ENCODE results near the gene GLOD5. TPM values are rescaled to one million over a fixed set of nuclear protein-coding genes. Genes with fewer than 3 reads are reported as not detected.
A peak's percentile ranks its signal among the peaks of the same experiment; 100 is the strongest.

GLOD5 gene
- total and polyA plus RNA-seq, 9 of the 15 experiments (the other 6 are each of a cell fraction or from before 2014, with no cell fraction given) = 0.27 to 4.4 (median 2.2) TPM

DNA sequence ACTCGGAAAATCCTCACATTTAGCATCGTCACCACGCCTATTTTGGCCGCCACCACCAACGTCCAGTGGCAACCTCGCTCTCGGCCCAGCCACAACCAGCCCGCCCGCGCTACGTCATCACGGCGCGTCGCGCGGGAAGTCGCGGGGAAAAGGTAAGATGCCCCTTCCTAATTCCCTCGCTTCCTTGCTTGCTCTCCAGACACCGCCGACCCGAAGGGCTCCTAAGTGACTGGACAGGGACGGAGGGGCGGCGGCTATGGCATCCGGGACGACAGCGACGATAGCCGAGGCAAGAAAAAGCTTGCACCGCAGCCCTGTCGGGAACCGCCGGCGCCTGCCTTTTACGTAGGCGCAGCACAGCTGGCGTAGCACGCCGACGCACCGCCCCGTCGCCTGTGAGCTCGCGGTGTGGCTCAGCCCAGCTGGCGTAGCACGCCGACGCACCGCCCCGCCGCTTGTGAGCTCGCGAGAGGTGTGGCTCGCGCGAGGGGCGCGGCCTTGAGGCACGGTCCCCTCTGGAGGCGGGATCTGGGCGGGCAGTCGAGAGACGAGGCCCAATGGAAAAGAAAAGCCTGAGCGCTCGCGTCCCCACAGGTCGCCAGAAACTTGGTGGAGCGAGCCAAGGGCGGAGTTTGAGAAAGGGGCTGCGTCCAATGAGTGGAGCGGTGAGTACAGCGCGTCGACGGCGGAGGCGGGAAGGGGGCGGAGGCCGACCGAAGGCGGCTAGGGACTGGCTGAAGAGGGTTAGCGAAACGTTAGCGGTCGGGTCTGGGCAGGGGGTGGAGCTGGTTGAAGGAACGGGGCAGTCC lies 39.9 kb downstream of the GLOD5 start, which contains the start of gene HDAC6 (continued):
- TF ChIP-seq, protein P1, sequence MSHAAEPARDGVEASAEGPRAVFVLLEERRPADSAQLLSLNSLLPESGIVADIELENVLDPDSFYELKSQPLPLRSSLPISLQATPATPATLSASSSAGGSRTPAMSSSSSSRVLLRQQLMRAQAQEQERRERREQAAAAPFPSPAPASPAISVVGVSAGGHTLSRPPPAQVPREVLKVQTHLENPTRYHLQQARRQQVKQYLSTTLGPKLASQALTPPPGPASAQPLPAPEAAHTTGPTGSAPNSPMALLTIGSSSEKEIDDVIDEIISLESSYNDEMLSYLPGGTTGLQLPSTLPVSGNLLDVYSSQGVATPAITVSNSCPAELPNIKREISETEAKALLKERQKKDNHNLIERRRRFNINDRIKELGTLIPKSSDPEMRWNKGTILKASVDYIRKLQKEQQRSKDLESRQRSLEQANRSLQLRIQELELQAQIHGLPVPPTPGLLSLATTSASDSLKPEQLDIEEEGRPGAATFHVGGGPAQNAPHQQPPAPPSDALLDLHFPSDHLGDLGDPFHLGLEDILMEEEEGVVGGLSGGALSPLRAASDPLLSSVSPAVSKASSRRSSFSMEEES (CRISPR knock-in tag; IDR thresholded peaks at IDR 0.05) = no peak
- TF ChIP-seq ZNF764 (CRISPR knock-in tag; IDR thresholded peaks at IDR 0.05; ENCODE audit: low read depth) (no peak), ELF4 (CRISPR knock-in tag; IDR thresholded peaks at IDR 0.05) (no peak), NCOR1 (IDR thresholded peaks at IDR 0.05) (no peak), NFXL1 (CRISPR knock-in tag; IDR thresholded peaks at IDR 0.05) (no peak), FOXK2 (conservative IDR thresholded peaks at IDR 0.05 in 1 of 2, IDR thresholded peaks at IDR 0.05 in 1 of 2; ENCODE audit: low read depth in 2 of 2) (peak; percentile 74 to 80; a peak in 3 of 4 replicates), TCF7L2 (IDR thresholded peaks at IDR 0.05; ENCODE audit: low read depth, low read length) (no peak), CREM (IDR thresholded peaks at IDR 0.05; ENCODE audit: low read depth) (peak; percentile 98), ZNF282 (CRISPR knock-in tag; IDR thresholded peaks at IDR 0.05) (no peak), ZNF77 (CRISPR knock-in tag; IDR thresholded peaks at IDR 0.05) (no peak), ZNF140 (CRISPR knock-in tag; IDR thresholded peaks at IDR 0.05) (no peak), RBM14 (IDR thresholded peaks at IDR 0.05; ENCODE audit: borderline replicate concordance, insufficient read depth, low read depth, low read length) (no peak), CCAR2 (IDR thresholded peaks at IDR 0.05; ENCODE audit: low read depth, low read length) (no peak), POLR2AphosphoS2 (IDR thresholded peaks at IDR 0.05; ENCODE audit: low read length) (no peak), BACH1 (tag; IDR thresholded peaks at IDR 0.05) (no peak), SMARCA4 (IDR thresholded peaks at IDR 0.05) (no peak), ZNF212 (CRISPR knock-in tag; IDR thresholded peaks at IDR 0.05) (no peak), TEAD2 (tag; IDR thresholded peaks at IDR 0.05) (no peak), SMAD2 (IDR thresholded peaks at IDR 0.05; ENCODE audit: low read depth, low read length) (no peak), ZC3H11A (IDR thresholded peaks at IDR 0.05; ENCODE audit: low read depth, low read length) (no peak), BMI1 (IDR thresholded peaks at IDR 0.05; ENCODE audit: low read length) (no peak)
- TF ChIP-seq, protein P2, sequence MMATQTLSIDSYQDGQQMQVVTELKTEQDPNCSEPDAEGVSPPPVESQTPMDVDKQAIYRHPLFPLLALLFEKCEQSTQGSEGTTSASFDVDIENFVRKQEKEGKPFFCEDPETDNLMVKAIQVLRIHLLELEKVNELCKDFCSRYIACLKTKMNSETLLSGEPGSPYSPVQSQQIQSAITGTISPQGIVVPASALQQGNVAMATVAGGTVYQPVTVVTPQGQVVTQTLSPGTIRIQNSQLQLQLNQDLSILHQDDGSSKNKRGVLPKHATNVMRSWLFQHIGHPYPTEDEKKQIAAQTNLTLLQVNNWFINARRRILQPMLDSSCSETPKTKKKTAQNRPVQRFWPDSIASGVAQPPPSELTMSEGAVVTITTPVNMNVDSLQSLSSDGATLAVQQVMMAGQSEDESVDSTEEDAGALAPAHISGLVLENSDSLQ (IDR thresholded peaks at IDR 0.05) = peak; percentile 68
- TF ChIP-seq, protein P3, sequence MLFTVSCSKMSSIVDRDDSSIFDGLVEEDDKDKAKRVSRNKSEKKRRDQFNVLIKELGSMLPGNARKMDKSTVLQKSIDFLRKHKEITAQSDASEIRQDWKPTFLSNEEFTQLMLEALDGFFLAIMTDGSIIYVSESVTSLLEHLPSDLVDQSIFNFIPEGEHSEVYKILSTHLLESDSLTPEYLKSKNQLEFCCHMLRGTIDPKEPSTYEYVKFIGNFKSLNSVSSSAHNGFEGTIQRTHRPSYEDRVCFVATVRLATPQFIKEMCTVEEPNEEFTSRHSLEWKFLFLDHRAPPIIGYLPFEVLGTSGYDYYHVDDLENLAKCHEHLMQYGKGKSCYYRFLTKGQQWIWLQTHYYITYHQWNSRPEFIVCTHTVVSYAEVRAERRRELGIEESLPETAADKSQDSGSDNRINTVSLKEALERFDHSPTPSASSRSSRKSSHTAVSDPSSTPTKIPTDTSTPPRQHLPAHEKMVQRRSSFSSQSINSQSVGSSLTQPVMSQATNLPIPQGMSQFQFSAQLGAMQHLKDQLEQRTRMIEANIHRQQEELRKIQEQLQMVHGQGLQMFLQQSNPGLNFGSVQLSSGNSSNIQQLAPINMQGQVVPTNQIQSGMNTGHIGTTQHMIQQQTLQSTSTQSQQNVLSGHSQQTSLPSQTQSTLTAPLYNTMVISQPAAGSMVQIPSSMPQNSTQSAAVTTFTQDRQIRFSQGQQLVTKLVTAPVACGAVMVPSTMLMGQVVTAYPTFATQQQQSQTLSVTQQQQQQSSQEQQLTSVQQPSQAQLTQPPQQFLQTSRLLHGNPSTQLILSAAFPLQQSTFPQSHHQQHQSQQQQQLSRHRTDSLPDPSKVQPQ (CRISPR knock-in tag; IDR thresholded peaks at IDR 0.05; ENCODE audit: borderline replicate concordance) = no peak
- TF ChIP-seq, protein P4, sequence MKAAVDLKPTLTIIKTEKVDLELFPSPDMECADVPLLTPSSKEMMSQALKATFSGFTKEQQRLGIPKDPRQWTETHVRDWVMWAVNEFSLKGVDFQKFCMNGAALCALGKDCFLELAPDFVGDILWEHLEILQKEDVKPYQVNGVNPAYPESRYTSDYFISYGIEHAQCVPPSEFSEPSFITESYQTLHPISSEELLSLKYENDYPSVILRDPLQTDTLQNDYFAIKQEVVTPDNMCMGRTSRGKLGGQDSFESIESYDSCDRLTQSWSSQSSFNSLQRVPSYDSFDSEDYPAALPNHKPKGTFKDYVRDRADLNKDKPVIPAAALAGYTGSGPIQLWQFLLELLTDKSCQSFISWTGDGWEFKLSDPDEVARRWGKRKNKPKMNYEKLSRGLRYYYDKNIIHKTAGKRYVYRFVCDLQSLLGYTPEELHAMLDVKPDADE (conservative IDR thresholded peaks at IDR 0.05; ENCODE audit: control insufficient read depth, low read depth, low read length) = no peak; the same call in 1 of the 2 replicates
